HG02973 (cell line): ENCODE data around the gene AGAP1.

ENCODE experiments used
- ATAC-seq: cut with Tn5 transposase; IDR thresholded peaks from one replicate; pipeline ENCODE4 v1.9.1; 2021; ENCODE audit warnings: moderate library complexity; ENCODE audit not compliant: unreplicated experiment

Gene AGAP1

DNA sequence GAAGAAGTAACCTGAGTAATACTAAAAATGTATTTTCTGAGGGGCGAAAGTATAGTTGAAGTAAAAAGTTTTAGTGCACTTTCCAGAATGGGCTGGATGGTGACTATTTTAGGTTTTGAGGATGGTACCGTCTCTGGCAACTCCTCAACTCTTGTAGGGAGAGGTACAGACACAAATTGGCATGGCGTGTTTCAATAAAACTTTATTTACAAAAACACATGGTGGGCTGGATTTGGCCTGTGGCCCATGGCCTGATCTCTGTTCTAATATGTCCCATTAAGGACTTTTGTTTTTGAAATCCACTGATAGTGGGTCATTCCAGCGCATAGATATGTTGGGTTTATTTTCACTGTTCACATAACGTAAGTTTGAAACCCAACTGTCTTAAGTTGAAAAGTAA is 132.8 kb downstream of the AGAP1 start:
- ATAC-seq: no peak

- no peak for ATAC-seq
Measured at GRCh38 chr2:235627682-235628081, 133.8 kb downstream of the AGAP1 start.

GRCh38 chr2:235630718-235631296 is 137.0 kb downstream of the AGAP1 start:
- ATAC-seq: no peak

GRCh38 chr2:235634435-235635158 is 140.8 kb downstream of the AGAP1 start:
- no peak for ATAC-seq

DNA sequence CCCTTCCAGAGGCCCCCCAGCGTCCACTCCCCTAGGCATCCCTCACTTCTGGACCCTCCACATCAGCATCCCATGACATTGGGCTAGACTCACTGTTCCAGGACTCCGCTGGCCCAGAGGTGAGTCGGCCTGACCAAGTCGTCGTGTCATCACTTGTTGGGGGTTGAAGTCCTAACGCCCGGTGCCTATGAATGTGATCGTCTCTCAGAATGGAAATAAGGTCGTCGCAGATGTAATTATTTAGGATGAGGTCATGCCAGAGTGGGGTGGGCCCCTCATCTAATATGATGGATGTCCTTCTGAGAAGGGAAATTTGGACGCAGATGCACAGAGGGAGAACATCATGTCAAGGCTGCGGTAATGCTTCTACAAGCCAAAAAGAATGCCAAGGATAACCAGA is 142.7 kb downstream of the AGAP1 start:
- ATAC-seq: no peak

DNA sequence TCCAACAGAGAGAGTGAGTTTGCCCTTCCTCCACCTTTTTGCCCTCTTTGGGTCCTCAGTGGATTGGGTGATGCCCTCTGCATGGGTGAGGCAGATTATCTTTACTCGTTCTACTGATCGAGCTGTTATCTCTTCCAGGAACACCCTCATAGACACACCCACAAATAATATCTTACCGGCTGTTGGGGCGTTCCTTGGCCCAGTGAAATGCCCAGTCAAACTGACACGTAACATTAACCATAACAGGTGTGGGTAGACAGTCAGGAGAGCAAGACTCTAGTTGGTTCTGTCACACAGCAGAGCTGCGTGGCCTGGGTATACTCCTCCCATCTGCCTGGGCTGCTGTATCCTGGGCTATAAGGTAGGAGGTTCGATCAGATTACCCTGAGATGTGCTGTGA is 144.1 kb downstream of the AGAP1 start:
- ATAC-seq: no peak

DNA sequence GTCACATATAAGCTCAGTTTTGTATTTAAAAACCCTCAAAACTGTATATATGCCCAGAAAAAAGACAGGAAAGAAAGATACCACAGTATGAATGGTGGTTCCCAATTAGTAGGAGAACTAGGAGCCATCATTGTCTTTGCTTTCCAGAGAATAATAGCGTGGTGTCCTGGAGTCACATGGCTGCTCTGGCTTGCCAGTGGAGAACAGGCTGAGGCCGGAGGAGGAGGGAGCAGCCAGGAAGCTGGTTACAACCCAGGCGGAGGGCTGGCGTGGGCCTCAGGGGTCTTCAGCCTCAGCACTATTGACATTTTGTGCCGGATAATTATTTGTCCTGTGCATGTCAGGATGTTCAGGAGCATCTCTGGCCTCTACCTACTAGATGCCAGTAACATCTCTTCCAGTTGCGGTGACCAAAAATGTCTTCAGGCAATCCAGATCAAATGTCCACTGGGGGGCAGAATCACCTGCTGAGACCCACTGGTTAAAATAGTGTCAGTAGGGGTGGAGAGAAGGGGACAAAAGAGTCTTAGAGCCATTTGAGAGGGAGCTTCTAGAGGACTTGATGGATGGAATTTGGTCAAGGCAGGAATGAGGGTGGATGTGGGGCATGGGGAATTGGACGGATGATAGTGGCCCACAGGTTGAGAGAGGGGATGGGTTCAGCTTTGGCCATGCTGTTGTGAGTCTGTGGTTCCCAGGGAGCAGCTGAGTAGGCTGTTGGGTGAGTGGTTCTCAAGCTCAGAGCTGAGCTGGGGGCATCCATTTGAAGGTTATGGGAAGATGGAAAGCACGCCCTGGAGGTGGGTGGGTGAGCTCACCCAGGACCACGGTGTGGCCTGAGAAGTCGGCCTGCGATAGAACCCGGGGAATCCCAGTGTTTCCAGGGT is 144.9 kb downstream of the AGAP1 start:
- ATAC-seq: no peak

DNA sequence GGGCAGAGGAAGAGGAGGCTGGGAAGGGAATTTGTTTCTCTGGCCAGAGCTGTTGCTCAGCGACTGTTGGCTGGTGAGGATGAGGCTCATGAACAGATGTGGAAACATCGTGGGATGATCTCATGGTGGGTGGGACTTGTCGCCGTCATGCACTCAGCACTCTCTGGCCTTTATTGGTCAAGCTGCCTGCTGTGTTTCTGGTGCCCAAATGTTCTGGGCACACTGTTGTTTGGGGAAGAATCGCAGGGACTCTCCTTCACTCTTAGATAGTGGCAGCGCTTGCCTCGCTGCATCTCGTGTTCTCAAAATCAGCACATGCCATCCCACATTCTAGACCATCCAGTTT is 145.6 kb downstream of the AGAP1 start:
- no peak for ATAC-seq

DNA sequence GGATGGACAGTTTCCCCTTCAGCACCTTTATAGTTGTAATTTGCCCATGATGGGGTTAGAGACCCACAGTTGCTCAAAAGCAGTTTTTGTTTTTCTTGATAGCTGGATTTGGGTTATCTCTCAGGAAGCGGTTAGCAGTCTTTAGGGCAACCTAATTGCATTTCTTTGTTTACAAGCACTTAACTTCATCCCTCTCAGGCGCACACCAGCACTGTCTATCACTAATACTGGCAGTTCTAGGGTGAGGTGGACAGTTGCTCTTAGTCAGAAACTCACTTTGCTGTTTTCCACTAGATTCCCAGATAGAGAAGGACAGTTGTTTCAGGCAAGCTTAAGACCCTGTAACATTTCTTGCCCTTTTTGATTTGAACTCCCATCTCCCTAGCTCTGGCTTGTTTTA is 146.0 kb downstream of the AGAP1 start:
- ATAC-seq: no peak

- ATAC-seq: no peak
Measured at GRCh38 chr2:235640377-235640776, 146.5 kb downstream of the AGAP1 start.

- no peak for ATAC-seq
Measured at GRCh38 chr2:235640926-235641723, 147.3 kb downstream of the AGAP1 start.

GRCh38 chr2:235641956-235642355 is 148.1 kb downstream of the AGAP1 start:
- ATAC-seq: no peak

GRCh38 chr2:235642446-235643098 is 148.7 kb downstream of the AGAP1 start:
- no peak for ATAC-seq

GRCh38 chr2:235643680-235644511 is 150.1 kb downstream of the AGAP1 start:
- ATAC-seq: no peak

DNA sequence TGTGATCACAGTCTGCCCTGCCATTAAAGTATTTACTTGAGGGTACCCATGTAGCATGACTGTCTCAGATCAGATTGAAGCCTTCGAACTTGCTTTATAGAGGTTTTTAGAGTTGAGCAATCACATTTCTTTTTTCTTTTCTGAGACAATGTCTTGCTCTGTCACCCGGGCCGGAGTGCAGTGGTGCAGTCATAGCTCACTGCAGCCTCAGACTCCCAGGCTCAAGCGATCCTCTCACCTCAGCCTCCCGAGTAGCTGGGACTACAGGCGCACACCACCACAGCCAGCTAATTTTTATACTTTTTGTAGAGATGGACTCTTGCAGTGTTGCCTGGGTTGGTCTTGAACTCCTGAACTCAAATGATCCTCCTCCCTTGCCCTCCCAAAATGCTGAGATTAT is 153.4 kb downstream of the AGAP1 start:
- ATAC-seq: no peak

- ATAC-seq: no peak
Measured at GRCh38 chr2:235647877-235648276, 154.0 kb downstream of the AGAP1 start.

GRCh38 chr2:235649418-235649817 is 155.6 kb downstream of the AGAP1 start:
- ATAC-seq: no peak

DNA sequence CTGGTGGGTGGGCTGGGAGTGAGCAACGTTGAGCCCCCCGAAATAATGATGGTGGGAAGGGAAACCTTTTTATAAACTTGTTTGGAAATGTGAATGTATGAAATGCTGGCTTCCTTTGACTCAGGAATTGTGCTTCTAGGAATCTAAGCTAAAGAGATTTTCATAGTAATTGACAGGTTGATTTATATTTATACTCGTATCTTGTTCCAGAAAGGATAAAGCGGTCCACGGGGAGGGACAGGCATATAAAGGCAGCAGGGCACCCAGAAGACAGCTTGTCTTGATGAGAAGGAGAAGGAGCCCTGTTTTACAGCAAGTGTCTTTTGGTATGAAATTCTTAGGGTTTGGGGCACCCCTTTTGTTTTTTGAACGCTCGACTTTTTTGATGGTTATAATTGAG is 157.8 kb downstream of the AGAP1 start:
- no peak for ATAC-seq

DNA sequence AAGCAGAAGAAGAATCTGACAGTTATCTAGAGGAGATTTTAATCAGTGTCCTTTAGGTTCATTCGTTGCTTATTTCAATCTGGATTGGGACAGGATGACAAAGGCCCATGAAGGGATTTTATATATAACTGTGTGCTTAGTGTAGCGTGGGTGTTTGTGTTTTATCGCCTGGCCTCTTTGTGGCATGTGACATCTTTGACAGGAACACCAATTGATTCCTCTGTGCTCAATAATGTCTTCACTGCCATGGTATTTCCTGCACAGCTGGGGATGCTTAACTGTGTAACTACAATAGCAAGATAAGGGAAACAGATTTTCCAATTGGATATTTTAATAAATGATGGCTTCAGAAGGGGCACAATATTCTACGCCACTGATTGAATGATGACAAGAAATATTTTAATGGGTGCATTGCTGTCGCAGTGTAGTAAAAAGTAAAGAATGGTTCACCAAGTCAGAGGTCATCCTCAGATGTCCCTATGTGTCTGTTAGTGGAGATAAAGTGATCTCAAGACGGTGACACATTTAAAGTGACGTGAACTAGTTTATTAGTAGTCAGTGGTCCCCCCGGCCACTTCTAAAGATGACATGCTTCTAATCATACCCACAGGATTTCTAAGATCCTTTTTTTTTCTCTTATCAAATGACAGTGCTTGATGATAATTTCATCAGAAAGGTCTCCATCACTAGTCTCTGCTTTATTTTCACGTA is 160.4 kb downstream of the AGAP1 start:
- ATAC-seq: no peak
